GM21529 (cell line): ENCODE results near the gene ABHD15.
A peak's percentile ranks its signal among the peaks of the same experiment; 100 is the strongest.

Experiments
- ATAC-seq: cut with Tn5 transposase; IDR thresholded peaks from one replicate; pipeline ENCODE4 v1.9.1; 2021; ENCODE audit not compliant: unreplicated experiment

ABHD15 gene

GRCh38 chr17:29583324-29584248 is 16.7 kb upstream of the ABHD15 start:
- no peak for ATAC-seq

- no peak for ATAC-seq
Measured at GRCh38 chr17:29582772-29583171, 15.9 kb upstream of the ABHD15 start.

- ATAC-seq: no peak
Measured at GRCh38 chr17:29582254-29582765, 15.5 kb upstream of the ABHD15 start.

GRCh38 chr17:29581583-29582253 is 14.9 kb upstream of the ABHD15 start:
- no peak for ATAC-seq

GRCh38 chr17:29579866-29580771 is 13.3 kb upstream of the ABHD15 start:
- ATAC-seq: peak; percentile 84

- ATAC-seq: no peak
Measured at GRCh38 chr17:29578626-29579485, 12.0 kb upstream of the ABHD15 start.

- no peak for ATAC-seq
Measured at GRCh38 chr17:29577385-29578211, 10.8 kb upstream of the ABHD15 start.

- ATAC-seq: no peak
Measured at GRCh38 chr17:29577001-29577370, 10.1 kb upstream of the ABHD15 start.

- no peak for ATAC-seq
Measured at GRCh38 chr17:29576214-29577000, 9.6 kb upstream of the ABHD15 start.

- ATAC-seq: no peak
Measured at GRCh38 chr17:29575511-29576213, 8.8 kb upstream of the ABHD15 start.

- ATAC-seq: no peak
Measured at GRCh38 chr17:29574732-29575510, 8.1 kb upstream of the ABHD15 start.

- ATAC-seq: no peak
Measured at GRCh38 chr17:29573871-29574731, 7.3 kb upstream of the ABHD15 start.

- ATAC-seq: no peak
Measured at GRCh38 chr17:29573558-29573869, 6.7 kb upstream of the ABHD15 start.

- ATAC-seq: no peak
Measured at GRCh38 chr17:29572691-29573557, 6.1 kb upstream of the ABHD15 start.
